DND-41 (cell line): Measurements from ENCODE around the gene COX6A2.

Experiments used
- ATAC-seq: fragments of 200-7000 bp; cut with Tn5 transposase; 3 replicates; pipeline ENCODE4 v1.9.1; 2021; ENCODE audit warnings: low read depth; ENCODE audit not compliant: insufficient read depth
- DNase-seq: peaks from one replicate; pipeline ENCODE4 v3.0.0-alpha.2; 2020
- H2AFZ ChIP-seq: 2 replicates; pipeline ENCODE4 v1.6.0; 2012; ENCODE audit warnings: low read depth, low read length
- H3K27ac ChIP-seq: 2 replicates; pipeline ENCODE4 v1.5.1; 2012; ENCODE audit warnings: low read length, inconsistent platforms
- H3K27me3 ChIP-seq: fragments of 200-600 bp; sonication (generic); 2 replicates; pipeline ENCODE4 v1.6.0; 2012; ENCODE audit warnings: low read length, mild to moderate bottlenecking, inconsistent platforms; ENCODE audit not compliant: insufficient read depth, poor library complexity
- H3K36me3 ChIP-seq: 2 replicates; pipeline ENCODE4 v1.5.1; 2012; ENCODE audit warnings: low read length, inconsistent platforms; ENCODE audit not compliant: insufficient read depth
- H3K4me1 ChIP-seq: 2 replicates; pipeline ENCODE4 v1.5.1; 2012; ENCODE audit warnings: mild to moderate bottlenecking, low read length; ENCODE audit not compliant: insufficient read depth
- H3K4me2 ChIP-seq: 2 replicates; pipeline ENCODE4 v1.6.0; 2012; ENCODE audit warnings: mild to moderate bottlenecking, moderate library complexity, low read length, inconsistent platforms; ENCODE audit not compliant: insufficient read depth
- H3K4me3 ChIP-seq, 2 experiments: fragments of 200-600 bp in 1 of 2; shearing (Covaris generic) in 1 of 2; 2 replicates each; pipeline ENCODE4 v1.5.1; 2012 to 2016; ENCODE audit warnings: inconsistent platforms in 2 of 2, low read length in 2 of 2, mild to moderate bottlenecking in 2 of 2, low read depth in 1 of 2, moderate library complexity in 1 of 2
- H3K79me2 ChIP-seq: 2 replicates; pipeline ENCODE4 v1.6.0; 2012; ENCODE audit warnings: low read length, inconsistent platforms; ENCODE audit not compliant: insufficient read depth
- H3K9ac ChIP-seq: 2 replicates; pipeline ENCODE4 v1.6.0; 2012; ENCODE audit warnings: low read depth, mild to moderate bottlenecking, inconsistent platforms, low read length, moderate library complexity
- H3K9me3 ChIP-seq: 2 replicates; pipeline ENCODE4 v1.5.1; 2012; ENCODE audit warnings: low read length, moderate library complexity, mild to moderate bottlenecking, inconsistent platforms; ENCODE audit not compliant: insufficient read depth, severe bottlenecking
- H4K20me1 ChIP-seq: 2 replicates; pipeline ENCODE4 v1.6.0; 2012; ENCODE audit warnings: low read length; ENCODE audit not compliant: insufficient read depth
- CTCF ChIP-seq: IDR thresholded peaks from 2 replicates; pipeline ENCODE4 v1.5.1; 2012; ENCODE audit warnings: borderline replicate concordance, low read length, moderate library complexity, mild to moderate bottlenecking; ENCODE audit not compliant: poor library complexity, severe bottlenecking; ENCODE audit errors: extremely low read depth
- EZH2 ChIP-seq: IDR thresholded peaks from 3 replicates; pipeline ENCODE4 v1.6.1; 2012; ENCODE audit warnings: borderline replicate concordance, low read depth, mild to moderate bottlenecking, moderate library complexity, low read length, inconsistent platforms; ENCODE audit not compliant: severe bottlenecking

COX6A2 gene

GRCh38 chr16:31395647-31396046 lies 32.5 kb downstream of the COX6A2 start:
- Histone ChIP-seq H3K27me3 (no peaks in the 10 kb centered on the region), H3K4me1 (no peaks in the 10 kb centered on the region), H2AFZ (no peak overlapping the region), H3K4me3 (no peak overlapping the region), H3K9me3 (no peaks in the 10 kb centered on the region), H4K20me1 (no peaks in the 10 kb centered on the region), H3K4me2 (no peak overlapping the region), H3K27ac (no peak overlapping the region), H3K79me2 (no peaks in the 10 kb centered on the region), H3K9ac (no peak overlapping the region), H3K36me3 (no peaks in the 10 kb centered on the region)
- no peak for ATAC-seq
- no peak for DNase-seq
- TF ChIP-seq CTCF (no peak), EZH2 (no peak)

- Histone ChIP-seq H2AFZ (no peak within 1 kb of the TSS), H3K4me3 (no peak within 1 kb of the TSS)
Measured at GRCh38 chr16:31393056-31393455, 35.1 kb downstream of the COX6A2 start, which contains the start of gene ITGAD. Gene ITGAD (plus strand): TSS chr16:31393335. CDS start chr16:31393361, 26 bp downstream.

DNA sequence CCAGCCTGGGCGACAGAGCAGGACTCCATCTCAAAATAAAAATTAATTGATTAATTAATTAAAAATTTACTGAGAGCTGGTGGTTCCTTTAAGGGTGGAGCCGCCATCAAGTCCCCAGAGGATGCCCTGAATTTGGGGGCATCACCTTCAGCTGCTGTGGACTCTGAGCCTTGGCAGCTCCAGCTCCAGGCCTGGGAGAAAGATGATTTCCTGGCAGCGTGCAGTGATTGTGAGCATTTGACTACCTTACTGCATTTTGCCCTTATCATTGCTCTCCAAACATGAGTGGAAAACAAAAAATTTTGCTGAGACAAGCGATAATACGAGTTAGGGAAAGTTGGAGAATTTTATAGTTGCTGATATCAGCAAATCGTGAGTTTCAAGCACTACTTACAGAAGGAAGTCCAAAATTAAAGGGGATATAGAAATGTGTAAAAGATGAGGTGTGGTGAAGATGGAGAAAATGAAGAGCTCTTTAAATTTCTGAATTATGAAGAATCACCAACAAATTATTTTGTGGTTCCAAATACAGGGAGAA lies 37.6 kb downstream of the COX6A2 start:
- no peaks in the 10 kb centered on the region for H3K9me3 ChIP-seq
- DNase-seq (no peak), ATAC-seq (no peak)
- H3K4me2 ChIP-seq: no peak overlapping the region
- no peaks in the 10 kb centered on the region for H3K36me3 ChIP-seq
- no peaks in the 10 kb centered on the region for H3K4me1 ChIP-seq
- no peak overlapping the region for H2AFZ ChIP-seq
- TF ChIP-seq EZH2 (no peak), CTCF (no peak)
- no peaks in the 10 kb centered on the region for H3K27me3 ChIP-seq
- no peak overlapping the region for H3K9ac ChIP-seq
- no peaks in the 10 kb centered on the region for H3K79me2 ChIP-seq
- H3K4me3 ChIP-seq: no peak overlapping the region
- H4K20me1 ChIP-seq: no peaks in the 10 kb centered on the region
- no peak overlapping the region for H3K27ac ChIP-seq

More at GRCh38 chr16:31393056-31393455, 35.1 kb downstream of the COX6A2 start, which contains the start of gene ITGAD:
- H3K27me3 ChIP-seq: no peaks in the 10 kb centered on the region
- H3K4me2 ChIP-seq: no peak within 1 kb of the TSS
- H4K20me1 ChIP-seq: no peaks in the 10 kb centered on the region
- ATAC-seq (no peak), DNase-seq (no peak)
- no peaks in the 10 kb centered on the region for H3K79me2 ChIP-seq
- H3K9ac ChIP-seq: no peak within 1 kb of the TSS
- TF ChIP-seq EZH2 (no peak), CTCF (no peak)
- no peak within 1 kb of the TSS for H3K27ac ChIP-seq
- no peaks in the 10 kb centered on the region for H3K4me1 ChIP-seq
- no peaks in the 10 kb centered on the region for H3K9me3 ChIP-seq
- no peaks in the 10 kb centered on the region for H3K36me3 ChIP-seq
